SK-N-SH (cell line): ENCODE results near the gene CARMIL3. TPM values are rescaled to one million over a fixed set of nuclear protein-coding genes. Genes with fewer than 3 reads are reported as not detected.

Source experiments
- CTCF ChIA-PET: fragments of 300-600, 350-600 bp; formaldehyde crosslinking; extraction: SDS; loops from one replicate; lab custom pipeline; 2021; lab: Yijun Ruan, JAX
- POLR2A ChIA-PET: fragments of 350-600 bp; sonication (Branson Sonifier 250); formaldehyde crosslinking; extraction: SDS; loops from one replicate; lab custom pipeline; 2020; ENCODE audit warnings: antibody characterized with exemption, inconsistent platforms; lab: Yijun Ruan, JAX
- DNase-seq: peaks from one replicate; pipeline ENCODE4 v3.0.0; 2012
- H2AFZ ChIP-seq: fragments of 200-600 bp; sonication (generic); 2 replicates; pipeline ENCODE4 v1.8.1; 2016; ENCODE audit warnings: antibody characterized with exemption, mild to moderate bottlenecking, low read depth
- H3F3A ChIP-seq: fragments of 200-600 bp; sonication (generic); replicated peaks from 2 replicates; pipeline ENCODE3; 2016; ENCODE audit warnings: antibody characterized with exemption, mild to moderate bottlenecking; ENCODE audit not compliant: insufficient read depth
- H3K27ac ChIP-seq, 2 experiments: fragments of 200-500 bp in 1 of 2; fragments of 200-600 bp in 1 of 2; sonication (Bioruptor generic) in 1 of 2; sonication (generic), shearing (Covaris generic) in 1 of 2; 2 replicates each; pipeline versions ENCODE4 v1.5.1 to v1.6.1; 2014 to 2016; ENCODE audit warnings: low read depth in 2 of 2, inconsistent platforms in 1 of 2, low read length in 1 of 2, mild to moderate bottlenecking in 1 of 2, mixed read lengths in 1 of 2
- H3K27me3 ChIP-seq: fragments of 200-600 bp; sonication (generic), shearing (Covaris generic); 2 replicates; pipeline ENCODE4 v1.6.1; 2016; ENCODE audit warnings: mixed run types; ENCODE audit not compliant: insufficient read depth
- H3K36me3 ChIP-seq, 2 experiments: fragments of 200-500 bp in 1 of 2; fragments of 200-600 bp in 1 of 2; sonication (Bioruptor generic) in 1 of 2; sonication (generic) in 1 of 2; replicated peaks in 1 of 2; 2 replicates each; pipeline versions ENCODE3 to v1.5.1; 2014 to 2016; ENCODE audit warnings: low read length in 1 of 2, mild to moderate bottlenecking in 1 of 2; ENCODE audit not compliant: insufficient read depth in 2 of 2, control insufficient read depth in 1 of 2
- H3K4me1 ChIP-seq, 2 experiments: fragments of 200-500 bp in 1 of 2; fragments of 200-600 bp in 1 of 2; sonication (Bioruptor generic) in 1 of 2; sonication (generic), shearing (Covaris generic) in 1 of 2; 2 replicates each; pipeline versions ENCODE4 v1.5.1 to v1.6.1; 2014 to 2016; ENCODE audit warnings: low read depth in 1 of 2, low read length in 1 of 2, mixed run types in 1 of 2; ENCODE audit not compliant: insufficient read depth in 2 of 2, control insufficient read depth in 1 of 2
- H3K4me2 ChIP-seq: fragments of 200-600 bp; sonication (generic), shearing (Covaris generic); 2 replicates; pipeline ENCODE4 v1.6.1; 2017; ENCODE audit warnings: mixed run types
- H3K4me3 ChIP-seq, 2 experiments: fragments of 200-500 bp in 1 of 2; fragments of 200-600 bp in 1 of 2; sonication (Bioruptor generic) in 1 of 2; sonication (generic), shearing (Covaris generic) in 1 of 2; 2 replicates each; pipeline versions ENCODE4 v1.5.1 to v1.8.1; 2014 to 2016; ENCODE audit warnings: low read depth in 2 of 2, inconsistent platforms in 1 of 2, low read length in 1 of 2, mild to moderate bottlenecking in 1 of 2, mixed read lengths in 1 of 2, moderate library complexity in 1 of 2
- H3K79me2 ChIP-seq: fragments of 200-600 bp; sonication (generic); 2 replicates; pipeline ENCODE4 v1.8.1; 2017; ENCODE audit warnings: mild to moderate bottlenecking; ENCODE audit not compliant: insufficient read depth
- H3K9ac ChIP-seq: fragments of 200-600 bp; sonication (generic); 2 replicates; pipeline ENCODE4 v1.6.1; 2017; ENCODE audit warnings: mixed run types
- H3K9me2 ChIP-seq: fragments of 200-600 bp; sonication (generic); 2 replicates; pipeline ENCODE4 v1.6.1; 2017; ENCODE audit warnings: mixed run types
- H3K9me3 ChIP-seq: fragments of 200-600 bp; sonication (generic); 2 replicates; pipeline ENCODE4 v1.6.1; 2017; ENCODE audit warnings: mixed run types, mild to moderate bottlenecking, moderate library complexity
- H4K20me1 ChIP-seq: fragments of 200-600 bp; sonication (generic); 2 replicates; pipeline ENCODE4 v1.6.1; 2017; ENCODE audit warnings: mild to moderate bottlenecking, mixed run types; ENCODE audit not compliant: insufficient read depth
- CTCF ChIP-seq: fragments of 200-600 bp; sonication (generic); IDR thresholded peaks from 2 replicates; pipeline ENCODE4 v1.6.1; 2017; ENCODE audit warnings: antibody characterized with exemption, mild to moderate bottlenecking, moderate library complexity
- FOXM1 ChIP-seq: IDR thresholded peaks from 2 replicates; pipeline ENCODE4 v1.4.0; 2012; ENCODE audit warnings: low read depth, mild to moderate bottlenecking
- MAX ChIP-seq: IDR thresholded peaks from 2 replicates; pipeline ENCODE4 v1.4.0; 2012; ENCODE audit warnings: low read depth
- MEF2A ChIP-seq: IDR thresholded peaks from 2 replicates; pipeline ENCODE4 v1.4.0; 2012; ENCODE audit warnings: low read depth, borderline replicate concordance
- NRF1 ChIP-seq: IDR thresholded peaks from 2 replicates; pipeline ENCODE4 v1.6.1; 2012; ENCODE audit warnings: low read depth, mild to moderate bottlenecking, low read length
- POLR2AphosphoS5 ChIP-seq: IDR thresholded peaks from 2 replicates; pipeline ENCODE4 v1.6.1; 2012; ENCODE audit warnings: low read depth, low read length
- RAD21 ChIP-seq: IDR thresholded peaks from 2 replicates; pipeline ENCODE4 v1.6.1; 2012; ENCODE audit warnings: mild to moderate bottlenecking, low read length
- RFX5 ChIP-seq: IDR thresholded peaks from 2 replicates; pipeline ENCODE4 v1.6.1; 2012; ENCODE audit warnings: mild to moderate bottlenecking, improper control_type of control experiment, low read length
- SIN3A ChIP-seq: IDR thresholded peaks from 2 replicates; pipeline ENCODE4 v1.6.1; 2012; ENCODE audit warnings: low read depth, mild to moderate bottlenecking, low read length, moderate library complexity, borderline replicate concordance
- SMC3 ChIP-seq: IDR thresholded peaks from 2 replicates; pipeline ENCODE4 v1.6.1; 2012; ENCODE audit warnings: low read depth, low read length, improper control_type of control experiment
- TCF12 ChIP-seq: IDR thresholded peaks from 2 replicates; pipeline ENCODE4 v1.4.0; 2012
- TEAD4 ChIP-seq: IDR thresholded peaks from 2 replicates; pipeline ENCODE4 v1.4.0; 2012; ENCODE audit warnings: mild to moderate bottlenecking, borderline replicate concordance; ENCODE audit not compliant: insufficient read depth
- YY1 ChIP-seq: IDR thresholded peaks from 2 replicates; pipeline ENCODE4 v1.4.0; 2012; ENCODE audit warnings: low read depth, mild to moderate bottlenecking
- WGBS: methylation state at CpG from one replicate; pipeline ENCODE4 v1.1.6; 2017; ENCODE audit warnings: low lambda C conversion rate; 5-methylcytosine and 5-hydroxymethylcytosine counted together
- polyA plus RNA-seq, 3 experiments: library from polyadenylated mRNA; depleted of rRNA; stranded (reverse); fragments of >200 nt; gene quantifications; 2 replicates each; pipeline ENCODE4 v1.2.3, GENCODE V29; 2012
- TF ChIP-seq, protein P1 (sequence below): IDR thresholded peaks from 2 replicates; pipeline ENCODE4 v1.4.0; 2012; ENCODE audit warnings: low read depth, borderline replicate concordance
- TF ChIP-seq, protein P2 (sequence below): fragments of 150-350 bp; IDR thresholded peaks from 2 replicates; pipeline ENCODE4 v1.6.1; 2016; ENCODE audit warnings: mild to moderate bottlenecking, low read depth, low read length

CARMIL3 gene
- polyA plus RNA-seq, 1 of the 3 experiments (the other 2 are of a cell fraction): 0.43 TPM

DNA sequence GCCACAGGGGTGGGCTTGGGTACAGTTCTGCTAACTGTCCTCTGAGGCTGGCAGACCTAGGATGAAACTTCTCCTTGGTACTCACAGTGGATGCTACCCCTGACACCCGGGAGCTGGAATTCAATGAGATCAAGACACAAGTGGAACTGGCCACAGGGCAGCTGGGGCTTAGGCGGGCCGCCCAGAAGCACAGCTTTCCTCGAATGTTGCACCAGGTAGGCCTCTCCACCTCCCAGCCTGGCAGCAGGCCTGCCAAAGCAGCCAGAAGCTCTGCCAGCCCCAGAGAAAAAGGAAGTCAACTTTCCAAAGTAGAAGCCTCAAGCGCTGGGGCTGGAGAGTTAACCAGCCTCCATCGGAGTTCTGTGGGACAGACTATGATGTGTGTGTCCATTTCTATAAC is 65.4 kb downstream of the CARMIL3 start:
- H3K4me3 ChIP-seq: no peak overlapping the region
- no peak overlapping the region for H2AFZ ChIP-seq
- no peak overlapping the region for H3K27ac ChIP-seq
- no peak overlapping the region for H3K9ac ChIP-seq
- peaks cover 12 to 44% of the 10 kb centered on the region in 2 experiments for H3K36me3 ChIP-seq
- ChIA-PET POLR2A (interaction anchor here (0.9 kb wide), 1 partner anchor 19 kb away, joined by 5 read pairs; the partner anchor contains the start of gene PSME1), CTCF (interaction anchor here (1.1 to 3.8 kb wide), 5 partner anchors 8 to 69 kb away, joined by 3 to 16 read pairs (median 5); partner anchors contain the start of gene IRF9)
- 83% methylated on average over 5 of the region's 6 CpGs for WGBS
- no peaks in the 10 kb centered on the region for H3K27me3 ChIP-seq
- no peak overlapping the region for H3K4me2 ChIP-seq
- no peaks in the 10 kb centered on the region for H4K20me1 ChIP-seq
- no peak for TF ChIP-seq CTCF
- no peak for TF ChIP-seq RFX5
- TF ChIP-seq SMC3: no peak
- TF ChIP-seq TEAD4: no peak
- no peak for TF ChIP-seq MAX
- TF ChIP-seq, protein P1, sequence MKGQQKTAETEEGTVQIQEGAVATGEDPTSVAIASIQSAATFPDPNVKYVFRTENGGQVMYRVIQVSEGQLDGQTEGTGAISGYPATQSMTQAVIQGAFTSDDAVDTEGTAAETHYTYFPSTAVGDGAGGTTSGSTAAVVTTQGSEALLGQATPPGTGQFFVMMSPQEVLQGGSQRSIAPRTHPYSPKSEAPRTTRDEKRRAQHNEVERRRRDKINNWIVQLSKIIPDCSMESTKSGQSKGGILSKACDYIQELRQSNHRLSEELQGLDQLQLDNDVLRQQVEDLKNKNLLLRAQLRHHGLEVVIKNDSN: no peak
- TF ChIP-seq POLR2AphosphoS5: no peak
- TF ChIP-seq, protein P2, sequence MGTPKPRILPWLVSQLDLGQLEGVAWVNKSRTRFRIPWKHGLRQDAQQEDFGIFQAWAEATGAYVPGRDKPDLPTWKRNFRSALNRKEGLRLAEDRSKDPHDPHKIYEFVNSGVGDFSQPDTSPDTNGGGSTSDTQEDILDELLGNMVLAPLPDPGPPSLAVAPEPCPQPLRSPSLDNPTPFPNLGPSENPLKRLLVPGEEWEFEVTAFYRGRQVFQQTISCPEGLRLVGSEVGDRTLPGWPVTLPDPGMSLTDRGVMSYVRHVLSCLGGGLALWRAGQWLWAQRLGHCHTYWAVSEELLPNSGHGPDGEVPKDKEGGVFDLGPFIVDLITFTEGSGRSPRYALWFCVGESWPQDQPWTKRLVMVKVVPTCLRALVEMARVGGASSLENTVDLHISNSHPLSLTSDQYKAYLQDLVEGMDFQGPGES: no peak
- no peak for TF ChIP-seq FOXM1
- TF ChIP-seq SIN3A: no peak
- no peak for TF ChIP-seq YY1
- no peak for TF ChIP-seq RAD21
- TF ChIP-seq MEF2A: no peak
- no peak for TF ChIP-seq TCF12
- TF ChIP-seq NRF1: no peak
- DNase-seq: no peak
- H3K9me2 ChIP-seq: no peaks in the 10 kb centered on the region
- H3K79me2 ChIP-seq: peaks cover 6% of the 10 kb centered on the region; the same call in 1 of the 2 replicates
- H3K9me3 ChIP-seq: no peaks in the 10 kb centered on the region
- H3K4me1 ChIP-seq: peaks cover 10 to 17% of the 10 kb centered on the region in 2 experiments
- H3F3A ChIP-seq: peaks cover 11% of the 10 kb centered on the region

Other genes with a start within 250 kb of the CARMIL3 start
- 42.3 and 50.5 TPM in 2 replicates for gene DHRS4, start 98.2 kb upstream of the CARMIL3 start, polyA plus RNA-seq (2012; rRNA removed)
- 12.1 and 14.6 TPM in 2 replicates for gene DHRS4L2, start 63.1 kb upstream of the CARMIL3 start, polyA plus RNA-seq (2012; rRNA removed)
- not detected in 2 replicates for gene CPNE6, start 19.6 kb downstream of the CARMIL3 start, polyA plus RNA-seq (2012; rRNA removed)
- gene PCK2, start 42.3 kb downstream of the CARMIL3 start, polyA plus RNA-seq (2012; rRNA removed): 16.2 and 16.6 TPM in 2 replicates
- gene DCAF11, start 62.8 kb downstream of the CARMIL3 start, polyA plus RNA-seq (2012; rRNA removed): 34.6 and 36.7 TPM in 2 replicates
- gene NRL, start 62.9 kb downstream of the CARMIL3 start, polyA plus RNA-seq (2012; rRNA removed): 0.76 and 0.88 TPM in 2 replicates
- 0.12 TPM in 1 of 2 replicates, not detected in the other for gene FITM1, start 78.7 kb downstream of the CARMIL3 start, polyA plus RNA-seq (2012; rRNA removed)
- 154 and 287 TPM in 2 replicates for gene PSME1, start 84.2 kb downstream of the CARMIL3 start, polyA plus RNA-seq (2012; rRNA removed)
- 14.5 and 19.3 TPM in 2 replicates for gene EMC9, start 89.6 kb downstream of the CARMIL3 start, polyA plus RNA-seq (2012; rRNA removed)
- gene PSME2, start 94.6 kb downstream of the CARMIL3 start, polyA plus RNA-seq (2012; rRNA removed): 129 and 147 TPM in 2 replicates
- 19.2 and 20.4 TPM in 2 replicates for gene RNF31, start 95.5 kb downstream of the CARMIL3 start, polyA plus RNA-seq (2012; rRNA removed)
- gene IRF9, start 109.3 kb downstream of the CARMIL3 start, polyA plus RNA-seq (2012; rRNA removed): 37.6 and 43.6 TPM in 2 replicates
- gene REC8, start 120.1 kb downstream of the CARMIL3 start, polyA plus RNA-seq (2012; rRNA removed): 13.1 and 23.2 TPM in 2 replicates
- 39.7 and 61.3 TPM in 2 replicates for gene IPO4, start 136.8 kb downstream of the CARMIL3 start, polyA plus RNA-seq (2012; rRNA removed)
- 48.7 and 54.8 TPM in 2 replicates for gene TM9SF1, start 143.4 kb downstream of the CARMIL3 start, polyA plus RNA-seq (2012; rRNA removed)
- 0.05 TPM in 1 of 2 replicates, not detected in the other for gene TSSK4, start 153.7 kb downstream of the CARMIL3 start, polyA plus RNA-seq (2012; rRNA removed)
- gene CHMP4A, start 161.5 kb downstream of the CARMIL3 start, polyA plus RNA-seq (2012; rRNA removed): 92.4 and 96.1 TPM in 2 replicates
- gene MDP1, start 164.1 kb downstream of the CARMIL3 start, polyA plus RNA-seq (2012; rRNA removed): 36.4 and 36.7 TPM in 2 replicates
- gene NEDD8, start 180.4 kb downstream of the CARMIL3 start, polyA plus RNA-seq (2012; rRNA removed): 465 and 534 TPM in 2 replicates
- gene GMPR2, start 180.9 kb downstream of the CARMIL3 start, polyA plus RNA-seq (2012; rRNA removed): 97.0 and 149 TPM in 2 replicates
- gene TINF2, start 190.6 kb downstream of the CARMIL3 start, polyA plus RNA-seq (2012; rRNA removed): 38.3 and 42.2 TPM in 2 replicates
- 2.7 and 3.0 TPM in 2 replicates for gene TGM1, start 211.2 kb downstream of the CARMIL3 start, polyA plus RNA-seq (2012; rRNA removed)
- 54.9 and 59.4 TPM in 2 replicates for gene RABGGTA, start 219.6 kb downstream of the CARMIL3 start, polyA plus RNA-seq (2012; rRNA removed)
- gene DHRS1, start 247.8 kb downstream of the CARMIL3 start, polyA plus RNA-seq (2012; rRNA removed): 65.4 and 71.7 TPM in 2 replicates
- gene NOP9, start 247.8 kb downstream of the CARMIL3 start, polyA plus RNA-seq (2012; rRNA removed): 11.9 and 17.2 TPM in 2 replicates